Activated T-cell treated with anti-CD3 and anti-CD28 coated beads, Interleukin-2, amount 50 U/mL, for 72 hours (primary cell): ENCODE data around the gene MED16. TPM values are rescaled to one million over a fixed set of nuclear protein-coding genes. Genes with fewer than 3 reads are reported as not detected.

ENCODE experiments used
- ATAC-seq, 2 donors: fragments of 150-1000 bp; cut with Tn5 transposase; replicated peaks in 1 of 2; 2 replicates each; pipeline ENCODE4 v1.10.0; 2021; ENCODE audit warnings: moderate library complexity in 2 of 2, mild to moderate bottlenecking in 1 of 2
- DNase-seq, 2 donors: peaks; one replicate each; pipeline ENCODE4 v3.0.0; 2021 to 2022; ENCODE audit warnings: mixed read lengths in 1 of 2
- H3K27ac Mint-ChIP-seq: one replicate; pipeline ENCODE4 v1.8.0; 2022; ENCODE audit warnings: mild to moderate bottlenecking, moderate library complexity, mixed read lengths
- H3K27me3 Mint-ChIP-seq: one replicate; pipeline ENCODE4 v1.8.0; 2022; ENCODE audit warnings: low read depth, mixed read lengths
- H3K36me3 Mint-ChIP-seq, 2 donors: one replicate each; pipeline ENCODE4 v1.8.0; 2022; ENCODE audit warnings: mixed read lengths in 2 of 2, mild to moderate bottlenecking in 1 of 2; ENCODE audit not compliant: insufficient read depth in 2 of 2
- H3K4me1 Mint-ChIP-seq: one replicate; pipeline ENCODE4 v1.8.0; 2022; ENCODE audit warnings: low read depth, mixed read lengths
- H3K4me3 Mint-ChIP-seq, 2 donors: one replicate each; pipeline ENCODE4 v1.8.0; 2022; ENCODE audit warnings: mild to moderate bottlenecking in 2 of 2, mixed read lengths in 2 of 2, moderate library complexity in 2 of 2
- H3K9me3 Mint-ChIP-seq, 2 donors: one replicate each; pipeline ENCODE4 v1.8.0; 2022; ENCODE audit warnings: mixed read lengths in 2 of 2
- total RNA-seq, 2 donors: library from RNA; stranded (reverse); gene quantifications; one replicate each; pipeline ENCODE4 v1.2.3, GENCODE V29; 2022

Gene MED16
- total RNA-seq, 2 donors from 2014 or later = 59.8 to 62.2 TPM

DNA sequence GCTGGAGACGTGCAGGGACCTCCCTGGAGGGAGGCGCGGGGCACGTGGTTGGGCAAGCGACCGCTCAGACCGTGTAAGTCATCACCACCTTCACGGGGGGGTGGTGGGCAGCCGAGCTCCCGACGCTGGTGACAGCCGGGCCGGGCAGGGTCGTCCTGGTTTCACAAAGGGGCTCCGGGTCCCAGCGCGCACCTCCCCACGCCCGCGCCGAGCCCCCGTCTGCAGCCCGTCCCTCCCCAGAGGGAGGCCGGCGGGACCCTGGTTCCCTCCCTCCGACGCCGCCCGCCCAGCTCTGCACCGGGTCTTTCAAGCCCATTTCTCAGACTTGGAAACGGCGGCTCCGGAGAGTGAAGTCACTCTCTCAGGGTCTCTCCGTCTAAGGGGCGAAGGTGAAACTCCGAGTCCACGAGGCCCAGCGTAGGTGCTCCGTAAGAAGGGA lies 32.1 kb upstream of the MED16 start:
- H3K36me3 Mint-ChIP-seq = no peaks in the 10 kb centered on the region
- ATAC-seq (peak; percentile 65 to 70), DNase-seq (peak; percentile 41 to 81)
- H3K4me3 Mint-ChIP-seq = peak overlapping the region; percentile 83 to 84
- H3K27ac Mint-ChIP-seq = no peak overlapping the region
- no peaks in the 10 kb centered on the region for H3K9me3 Mint-ChIP-seq
- peaks cover 16% of the 10 kb centered on the region for H3K4me1 Mint-ChIP-seq
- no peaks in the 10 kb centered on the region for H3K27me3 Mint-ChIP-seq

- Mint-ChIP-seq H3K9me3 (no peaks in the 10 kb centered on the region), H3K4me1 (peaks cover 16% of the 10 kb centered on the region), H3K36me3 (no peaks in the 10 kb centered on the region), H3K4me3 (peak overlapping the region; percentile 83 to 84), H3K27ac (no peak overlapping the region), H3K27me3 (no peaks in the 10 kb centered on the region)
- DNase-seq = peak; percentile 40 to 57
- ATAC-seq = no peak
Observed at GRCh38 chr19:924553-925086, 31.6 kb upstream of the MED16 start.

DNA sequence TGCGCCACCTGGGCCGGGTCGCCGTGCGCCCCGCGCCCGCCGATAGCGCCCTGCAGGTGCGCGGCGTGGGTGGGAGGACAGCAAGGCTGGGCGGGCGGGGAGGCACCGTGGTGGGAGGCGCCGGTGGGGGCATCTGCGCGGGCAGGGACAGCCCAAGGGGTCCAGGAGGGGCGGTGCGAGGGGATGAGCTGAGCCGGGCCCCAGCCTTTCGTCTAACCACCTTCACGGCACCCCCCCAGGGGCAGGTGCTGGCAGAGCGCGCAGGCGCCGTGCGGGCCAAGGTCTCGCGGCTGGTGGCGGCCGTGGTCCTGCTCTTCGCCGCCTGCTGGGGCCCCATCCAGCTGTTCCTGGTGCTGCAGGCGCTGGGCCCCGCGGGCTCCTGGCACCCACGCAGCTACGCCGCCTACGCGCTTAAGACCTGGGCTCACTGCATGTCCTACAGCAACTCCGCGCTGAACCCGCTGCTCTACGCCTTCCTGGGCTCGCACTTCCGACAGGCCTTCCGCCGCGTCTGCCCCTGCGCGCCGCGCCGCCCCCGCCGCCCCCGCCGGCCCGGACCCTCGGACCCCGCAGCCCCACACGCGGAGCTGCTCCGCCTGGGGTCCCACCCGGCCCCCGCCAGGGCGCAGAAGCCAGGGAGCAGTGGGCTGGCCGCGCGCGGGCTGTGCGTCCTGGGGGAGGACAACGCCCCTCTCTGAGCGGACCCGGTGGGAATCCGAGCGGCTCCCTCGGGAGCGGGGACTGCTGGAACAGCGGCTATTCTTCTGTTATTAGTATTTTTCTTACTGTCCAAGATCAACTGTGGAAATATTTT lies 27.3 kb upstream of the MED16 start:
- H3K4me1 Mint-ChIP-seq = peaks cover 20% of the 10 kb centered on the region
- DNase-seq (peak; percentile 74 to 75), ATAC-seq (peak; percentile 36 to 48)
- no peaks in the 10 kb centered on the region for H3K27me3 Mint-ChIP-seq
- H3K36me3 Mint-ChIP-seq = no peaks in the 10 kb centered on the region
- peak overlapping the region; percentile 89 for H3K27ac Mint-ChIP-seq
- no peaks in the 10 kb centered on the region for H3K9me3 Mint-ChIP-seq
- H3K4me3 Mint-ChIP-seq = peak overlapping the region; percentile 86 to 99

DNA sequence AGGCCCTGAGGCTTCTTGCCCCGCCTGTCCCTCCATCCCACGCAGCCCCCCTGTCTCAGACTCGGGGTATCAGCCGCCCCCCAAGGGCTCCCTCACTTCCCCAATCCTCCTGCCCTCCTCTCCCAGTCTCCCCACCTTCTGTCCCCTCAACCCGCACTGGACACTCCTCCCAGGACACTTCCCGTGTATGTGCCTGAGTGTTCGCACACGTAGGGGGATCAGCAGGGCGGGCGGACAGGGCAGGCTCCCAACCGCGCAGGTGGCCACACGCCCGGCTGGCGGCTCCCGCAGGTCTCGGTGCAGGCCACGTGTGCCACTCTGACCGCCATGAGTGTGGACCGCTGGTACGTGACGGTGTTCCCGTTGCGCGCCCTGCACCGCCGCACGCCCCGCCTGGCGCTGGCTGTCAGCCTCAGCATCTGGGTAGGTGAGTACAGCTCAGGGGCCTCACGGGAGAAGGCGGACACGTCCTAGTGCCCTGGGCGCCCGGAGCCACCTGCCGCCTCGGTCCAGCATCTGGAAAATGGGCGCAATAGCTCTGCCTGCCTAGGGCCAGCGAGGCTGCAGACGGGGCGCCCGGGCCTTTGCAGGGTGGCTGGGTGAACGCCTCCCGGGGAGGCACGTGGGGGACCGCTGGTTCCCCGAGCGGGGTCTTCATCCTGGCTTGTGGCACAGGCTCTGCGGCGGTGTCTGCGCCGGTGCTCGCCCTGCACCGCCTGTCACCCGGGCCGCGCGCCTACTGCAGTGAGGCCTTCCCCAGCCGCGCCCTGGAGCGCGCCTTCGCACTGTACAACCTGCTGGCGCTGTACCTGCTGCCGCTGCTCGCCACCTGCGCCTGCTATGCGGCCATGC lies 26.4 kb upstream of the MED16 start:
- peaks cover 27% of the 10 kb centered on the region for H3K4me1 Mint-ChIP-seq
- H3K27me3 Mint-ChIP-seq = no peaks in the 10 kb centered on the region
- no peaks in the 10 kb centered on the region for H3K36me3 Mint-ChIP-seq
- no peak overlapping the region for H3K27ac Mint-ChIP-seq
- peak overlapping the region; percentile 68 to 85 for H3K4me3 Mint-ChIP-seq
- no peaks in the 10 kb centered on the region for H3K9me3 Mint-ChIP-seq
- DNase-seq = peak; percentile 58 to 60
- peak; percentile 30 to 48 for ATAC-seq

DNA sequence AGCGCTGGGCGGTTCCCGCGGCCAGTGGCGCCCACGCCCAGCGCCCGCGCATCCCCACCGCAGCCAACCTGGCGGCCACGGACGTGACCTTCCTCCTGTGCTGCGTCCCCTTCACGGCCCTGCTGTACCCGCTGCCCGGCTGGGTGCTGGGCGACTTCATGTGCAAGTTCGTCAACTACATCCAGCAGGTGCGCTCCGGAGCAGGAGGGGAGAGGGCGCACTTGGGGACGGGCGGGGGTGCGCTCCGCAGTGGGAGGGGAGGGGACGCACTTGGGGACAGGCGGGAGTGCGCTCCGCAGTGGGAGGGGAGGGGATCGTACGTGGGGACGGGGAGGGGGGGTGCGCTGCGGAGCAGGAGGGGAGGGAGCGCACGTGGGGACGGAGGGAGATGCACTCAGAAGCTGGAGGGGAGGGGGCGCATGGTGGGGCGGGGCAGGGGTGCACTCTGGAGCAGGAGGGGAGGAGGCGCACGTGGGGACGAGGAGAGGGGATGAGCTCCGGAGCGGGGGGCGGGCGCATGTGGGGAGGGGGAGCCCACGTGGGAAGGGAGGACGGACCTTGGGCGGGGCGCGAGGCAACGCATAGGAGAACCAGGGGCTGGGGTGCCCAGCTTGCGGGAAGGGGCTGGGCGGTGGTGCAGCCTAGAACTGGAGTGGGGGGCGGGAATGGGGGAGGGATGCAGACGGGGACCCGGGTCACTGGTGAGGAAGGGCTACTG lies 25.7 kb upstream of the MED16 start:
- Mint-ChIP-seq H3K9me3 (no peaks in the 10 kb centered on the region), H3K36me3 (no peaks in the 10 kb centered on the region), H3K27ac (no peak overlapping the region), H3K4me3 (peak overlapping the region; percentile 68 to 85), H3K27me3 (no peaks in the 10 kb centered on the region), H3K4me1 (peaks cover 28% of the 10 kb centered on the region)
- DNase-seq (peak; percentile 61 to 62), ATAC-seq (peak in 1 of 2 donors; percentile 12)

DNA sequence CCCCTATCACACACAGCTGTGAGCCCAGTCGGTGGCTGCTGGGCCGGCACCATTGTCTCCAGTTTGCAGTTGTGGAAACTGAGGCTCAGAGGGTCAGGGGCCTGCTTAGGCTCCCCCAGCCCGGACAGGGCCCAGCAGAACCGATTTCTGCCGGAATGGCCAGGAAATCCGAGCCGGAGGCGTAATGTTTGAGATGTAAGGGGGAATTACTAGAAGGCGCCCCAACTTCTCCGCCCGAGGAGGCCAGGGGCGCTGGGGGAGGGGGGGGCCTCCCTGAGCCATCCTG lies 25.1 kb upstream of the MED16 start:
- Mint-ChIP-seq H3K36me3 (no peaks in the 10 kb centered on the region), H3K27ac (no peak overlapping the region), H3K9me3 (no peaks in the 10 kb centered on the region), H3K27me3 (no peaks in the 10 kb centered on the region), H3K4me3 (peak overlapping the region; percentile 83 to 85), H3K4me1 (peaks cover 28% of the 10 kb centered on the region)
- ATAC-seq (no peak), DNase-seq (no peak)

- DNase-seq (peak; percentile 62 to 76), ATAC-seq (peak; percentile 13 to 32)
- peaks cover 28% of the 10 kb centered on the region for H3K4me1 Mint-ChIP-seq
- H3K36me3 Mint-ChIP-seq = no peaks in the 10 kb centered on the region
- no peaks in the 10 kb centered on the region for H3K27me3 Mint-ChIP-seq
- peak within 1 kb of the TSS; percentile 83 to 85 for H3K4me3 Mint-ChIP-seq
- no peak within 1 kb of the TSS for H3K27ac Mint-ChIP-seq
- H3K9me3 Mint-ChIP-seq = no peaks in the 10 kb centered on the region
Observed at GRCh38 chr19:917323-918151, 24.6 kb upstream of the MED16 start, which contains the start of gene KISS1R. KISS1R (plus strand) TSS chr19:917333; CDS start chr19:917503, 170 bp downstream.

DNA sequence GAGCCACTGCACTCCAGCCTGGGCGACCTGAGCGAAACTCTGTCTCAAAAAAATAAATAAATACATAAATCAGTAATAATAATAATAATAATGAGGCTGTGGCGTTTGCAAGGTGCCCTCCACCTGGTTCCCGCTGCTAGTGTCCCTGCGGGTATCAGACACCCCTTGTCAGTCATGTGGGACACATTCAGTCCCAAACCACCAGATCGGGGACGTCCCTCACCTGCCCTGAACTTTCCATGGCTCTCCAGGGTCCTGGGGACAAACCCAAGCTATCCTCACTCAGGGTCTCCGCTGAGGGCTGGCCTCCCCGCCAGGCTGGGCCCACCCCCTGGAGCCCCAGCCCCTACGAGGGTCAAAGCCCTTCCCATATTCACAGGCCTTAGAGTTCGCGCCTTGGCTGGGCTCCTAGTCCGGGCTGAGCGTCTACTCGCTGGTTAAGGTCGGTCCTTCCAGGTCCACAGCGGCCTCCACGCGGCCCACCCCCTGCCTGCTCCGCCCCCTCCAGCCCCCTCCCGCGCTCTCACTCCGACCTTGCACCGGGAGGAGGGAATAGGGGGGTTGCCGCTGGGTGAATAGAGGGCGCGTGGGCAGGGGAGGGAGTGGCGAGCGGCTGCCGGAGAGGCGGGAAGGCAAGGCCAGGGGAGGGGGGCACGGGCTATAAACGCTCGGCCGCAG lies 23.8 kb upstream of the MED16 start:
- ATAC-seq = no peak

GRCh38 chr19:913080-913748 lies 20.2 kb upstream of the MED16 start, which contains the start of gene R3HDM4:
R3HDM4 (minus strand) TSS chr19:913219; CDS start chr19:913157, 62 bp downstream.
- ATAC-seq = peak; percentile 76 to 79
- Mint-ChIP-seq H3K4me1 (peaks cover 36% of the 10 kb centered on the region), H3K27ac (peak within 1 kb of the TSS; percentile 88), H3K9me3 (no peaks in the 10 kb centered on the region), H3K4me3 (peak within 1 kb of the TSS; percentile 83 to 90), H3K27me3 (no peaks in the 10 kb centered on the region), H3K36me3 (peaks cover 3 to 9% of the 10 kb centered on the region in 2 donors)
- DNase-seq = peak; percentile 89 to 94

More for the DNA sequence above, 23.8 kb upstream of the MED16 start:
- Mint-ChIP-seq H3K36me3 (no peaks in the 10 kb centered on the region), H3K4me3 (peak overlapping the region; percentile 40 to 53), H3K9me3 (no peaks in the 10 kb centered on the region), H3K27ac (no peak overlapping the region), H3K27me3 (no peaks in the 10 kb centered on the region), H3K4me1 (peaks cover 25% of the 10 kb centered on the region)
- peak; percentile 40 to 43 for DNase-seq

GRCh38 chr19:912181-913079 lies 19.4 kb upstream of the MED16 start:
- H3K27ac Mint-ChIP-seq = no peak overlapping the region
- no peaks in the 10 kb centered on the region for H3K27me3 Mint-ChIP-seq
- peaks cover 3 to 9% of the 10 kb centered on the region in 2 donors for H3K36me3 Mint-ChIP-seq
- peak; percentile 38 for DNase-seq
- H3K9me3 Mint-ChIP-seq = no peaks in the 10 kb centered on the region
- no peak for ATAC-seq
- peaks cover 40% of the 10 kb centered on the region for H3K4me1 Mint-ChIP-seq
- H3K4me3 Mint-ChIP-seq = peak overlapping the region; percentile 83 to 90
